Stimulated activated CD8-positive, alpha-beta memory T cell treated with anti-CD3 and anti-CD28 coated beads, Interleukin-7, amount 100 ng/mL, for 48 hours (primary cell): ENCODE measurements around the gene DPP9.
A peak's percentile ranks its signal among the peaks of the same experiment; 100 is the strongest.

Experiments
- DNase-seq, 2 donors: peaks; one replicate each; pipeline ENCODE4 v3.0.0-alpha.2; 2020; ENCODE audit warnings: low read depth in 1 of 2; ENCODE audit errors: extremely low read depth in 1 of 2

Gene DPP9

GRCh38 chr19:4660993-4661392 is 62.6 kb downstream of the DPP9 start:
- no peak for DNase-seq

DNA sequence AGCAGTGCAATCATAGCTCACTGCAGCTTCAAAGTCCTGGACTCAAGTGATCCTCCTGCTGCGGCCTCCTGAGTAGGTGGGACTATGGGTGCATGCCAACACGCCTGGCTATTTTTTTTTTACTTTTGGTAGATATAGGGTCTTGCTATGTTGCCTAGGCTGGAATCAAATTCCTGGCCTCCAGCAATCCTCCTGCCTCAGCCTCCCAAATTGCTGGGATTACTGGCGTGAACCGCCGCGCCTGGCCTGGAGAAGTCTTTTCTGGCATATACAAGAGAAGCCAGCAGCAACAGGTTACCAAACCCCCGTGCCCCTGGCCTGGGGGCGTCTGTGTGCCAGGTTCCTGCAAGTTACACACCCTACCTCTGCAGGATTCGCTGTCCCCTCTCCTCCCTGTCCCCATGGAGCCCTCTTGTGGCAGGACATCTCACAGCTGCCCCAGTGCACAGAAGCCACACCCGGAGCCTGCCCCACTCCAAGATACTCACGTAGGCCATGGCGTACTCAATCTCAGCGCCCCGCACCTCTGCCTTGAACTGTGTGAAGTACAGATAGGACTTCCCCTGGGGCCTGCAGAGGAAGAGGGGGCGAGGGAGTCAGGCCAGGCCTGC is 63.4 kb downstream of the DPP9 start:
- DNase-seq = no peak

DNA sequence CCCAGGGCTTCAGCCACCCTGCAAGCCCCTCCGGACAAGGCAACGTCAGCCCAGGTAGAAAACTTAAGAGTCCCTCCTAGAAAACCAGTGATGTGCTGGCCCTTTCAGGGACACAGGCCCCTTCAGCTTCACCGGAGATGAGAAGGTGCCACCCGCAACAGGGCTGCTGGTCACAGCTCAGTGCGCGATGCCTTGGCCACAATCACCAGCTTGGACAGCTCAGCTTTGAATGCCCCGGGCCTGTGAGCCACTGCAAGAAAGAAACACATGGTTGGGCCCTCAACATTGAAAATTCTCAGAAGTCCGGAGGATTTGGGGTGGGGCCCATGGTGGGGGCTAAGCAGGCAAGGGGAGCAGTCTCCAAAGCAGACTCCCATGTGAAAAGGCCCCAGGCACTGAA is 65.8 kb downstream of the DPP9 start:
- DNase-seq = no peak

- no peak for DNase-seq
Measured at GRCh38 chr19:4657262-4657661, 66.4 kb downstream of the DPP9 start.

DNA sequence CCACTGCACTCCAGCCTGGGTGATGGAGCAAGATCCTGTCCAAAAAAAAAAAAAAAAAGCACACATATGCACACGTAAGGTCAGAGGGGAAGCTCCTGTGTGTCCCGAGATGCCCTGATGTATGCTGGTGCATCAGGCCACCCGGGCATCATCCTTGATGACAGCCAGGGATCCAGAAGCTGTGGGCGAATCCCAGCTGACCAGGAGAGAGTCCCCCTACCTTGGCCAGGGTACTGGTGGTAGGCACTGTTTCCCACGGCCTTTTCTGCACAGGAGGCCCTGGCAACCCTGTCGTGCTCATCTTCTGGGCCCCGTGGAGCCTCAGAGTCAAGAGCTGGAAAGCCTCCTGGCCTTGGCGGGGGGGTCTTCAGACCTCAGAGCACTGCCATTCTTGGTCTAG is 67.5 kb downstream of the DPP9 start:
- DNase-seq = no peak

GRCh38 chr19:4654437-4655361 is 68.9 kb downstream of the DPP9 start:
- no peak for DNase-seq

- no peak for DNase-seq
Measured at GRCh38 chr19:4653793-4654436, 69.7 kb downstream of the DPP9 start.

DNA sequence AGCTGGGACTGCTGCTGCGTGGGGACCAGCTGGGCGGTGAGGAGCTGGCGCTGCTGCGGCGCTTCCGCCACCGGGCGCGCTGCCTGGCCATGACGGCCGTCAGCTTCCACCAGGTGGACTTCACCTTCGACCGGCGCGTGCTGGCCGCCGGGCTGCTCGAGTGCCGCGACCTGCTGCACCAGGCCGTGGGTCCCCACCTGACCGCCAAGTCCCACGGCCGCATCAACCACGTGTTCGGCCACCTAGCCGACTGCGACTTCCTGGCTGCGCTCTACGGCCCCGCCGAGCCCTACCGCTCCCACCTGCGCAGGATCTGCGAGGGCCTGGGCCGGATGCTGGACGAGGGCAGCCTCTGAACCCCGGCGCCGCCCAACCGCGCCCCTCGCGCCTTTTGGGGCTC is 71.6 kb downstream of the DPP9 start:
- DNase-seq = no peak

DNA sequence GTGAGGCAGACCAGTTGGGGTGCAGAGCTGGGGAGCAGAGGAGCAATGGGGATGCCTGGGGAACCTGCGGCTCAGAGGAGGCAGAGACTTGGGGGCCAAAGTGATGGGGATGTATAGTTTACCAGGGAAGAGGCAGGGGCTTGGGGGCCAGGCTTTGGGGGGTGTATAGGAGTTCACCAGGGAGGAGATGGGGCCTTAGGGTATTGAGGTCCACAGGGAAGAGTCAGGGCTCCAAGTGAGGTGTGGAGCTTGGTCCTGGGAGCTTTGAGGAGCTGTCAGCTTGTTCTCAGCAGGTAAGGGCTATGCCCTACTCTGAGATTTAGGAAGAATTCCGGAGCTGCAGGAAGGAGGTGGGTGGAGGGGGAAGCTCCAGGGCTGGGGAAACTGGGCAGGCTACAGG is 73.5 kb downstream of the DPP9 start:
- no peak for DNase-seq

- no peak for DNase-seq
Measured at GRCh38 chr19:4649392-4650047, 74.1 kb downstream of the DPP9 start.

DNA sequence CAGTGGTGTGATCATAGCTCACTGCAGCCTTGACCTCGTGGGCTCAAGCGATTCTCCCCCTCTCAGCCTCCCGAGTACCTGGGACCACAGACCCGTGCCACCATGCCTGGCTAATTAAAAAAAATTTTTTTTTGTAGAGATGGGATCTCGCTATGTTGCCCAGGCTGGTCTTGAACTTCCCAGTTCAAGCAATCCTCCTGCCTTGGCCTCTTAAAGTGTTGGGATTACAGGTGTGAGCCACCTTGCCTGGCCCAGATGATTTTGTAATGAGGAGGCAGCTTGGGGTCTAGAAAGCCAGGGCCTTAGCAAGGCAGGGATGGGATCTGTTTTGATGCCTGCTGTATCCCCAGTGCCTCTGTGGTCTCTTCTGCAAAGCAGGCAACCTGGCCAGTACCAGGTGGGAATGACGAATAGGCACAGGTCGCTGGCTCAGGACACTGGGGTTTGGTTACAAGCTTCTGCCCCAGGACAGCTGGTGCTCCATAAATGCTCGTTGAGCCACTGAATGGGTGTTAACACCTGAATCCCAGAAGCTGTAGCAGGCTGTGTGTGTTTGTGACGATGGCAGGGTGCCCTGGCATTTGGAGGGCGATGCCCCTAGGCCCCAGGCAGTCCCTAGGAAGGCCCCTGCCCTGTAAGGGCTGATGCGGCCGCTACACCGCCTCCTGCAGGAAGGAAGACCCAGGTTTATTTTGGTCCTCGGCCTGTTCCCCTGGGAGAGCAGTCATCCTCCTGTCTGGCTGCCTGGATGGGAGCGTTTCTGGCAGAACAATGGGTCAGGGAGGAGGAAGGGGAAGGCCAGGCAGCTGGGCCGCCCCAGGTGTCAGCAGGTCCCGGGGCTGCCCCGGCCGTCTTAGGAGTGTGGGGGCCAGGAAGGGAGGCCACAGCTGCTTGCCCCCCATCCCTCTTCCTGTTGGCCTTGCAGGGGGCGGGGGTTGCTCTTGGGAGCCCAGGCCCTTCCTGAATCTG is 75.7 kb downstream of the DPP9 start:
- no peak for DNase-seq

GRCh38 chr19:4645718-4646117 is 77.9 kb downstream of the DPP9 start:
- no peak for DNase-seq

DNA sequence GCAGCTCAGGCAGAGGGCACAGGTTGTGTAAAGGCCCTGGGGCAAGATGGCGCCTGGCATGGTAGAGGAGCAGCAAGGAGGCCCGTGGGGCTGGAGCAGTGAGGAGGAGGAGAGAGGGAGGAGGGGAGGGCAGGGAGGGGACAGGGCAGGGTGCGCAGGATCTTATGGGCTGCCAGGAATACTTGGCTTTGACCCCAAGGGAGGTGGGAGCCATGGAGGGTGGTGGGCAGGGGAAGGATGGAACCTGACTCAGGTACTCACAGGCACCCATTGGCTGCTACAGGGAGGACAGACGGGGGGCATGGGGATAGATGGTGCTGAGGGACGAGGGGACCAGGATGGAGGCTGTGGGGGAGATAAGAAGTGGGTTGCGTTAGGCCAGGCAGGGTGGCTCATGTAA is 81.0 kb downstream of the DPP9 start:
- DNase-seq = no peak

GRCh38 chr19:4641132-4641531 is 82.5 kb downstream of the DPP9 start:
- no peak for DNase-seq

- no peak for DNase-seq
Measured at GRCh38 chr19:4640247-4641000, 83.2 kb downstream of the DPP9 start.

- DNase-seq = no peak
Measured at GRCh38 chr19:4639531-4640246, 84.0 kb downstream of the DPP9 start.

GRCh38 chr19:4638828-4639530 is 84.7 kb downstream of the DPP9 start, which contains the start of gene TNFAIP8L1:
Gene TNFAIP8L1 (plus strand): TSS chr19:4639516. CDS start chr19:4651870, 12,354 bp downstream.
- DNase-seq = peak; percentile 96 to 98

DNA sequence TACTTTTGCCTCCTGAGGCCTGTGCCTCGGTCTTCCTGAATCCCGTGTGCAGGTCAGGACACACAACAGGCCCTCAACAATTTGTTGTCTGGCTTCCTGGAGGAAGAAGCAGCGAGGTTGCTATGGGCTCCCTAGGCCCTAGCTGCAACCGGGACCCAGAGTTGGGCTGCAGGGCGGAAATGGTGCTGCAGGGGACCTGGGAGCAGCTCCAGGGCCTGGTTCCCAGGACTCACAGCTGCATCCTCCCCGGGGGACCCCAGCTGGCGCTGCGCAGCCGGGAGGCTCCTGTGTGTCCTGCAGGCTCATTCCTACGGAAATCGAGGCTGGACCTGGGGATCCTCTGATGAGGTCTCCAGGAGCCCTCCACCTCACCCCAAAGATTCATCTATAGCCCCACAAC is 85.3 kb downstream of the DPP9 start:
- DNase-seq = no peak
